Measurements from ENCODE around the gene DYNLRB2.
A peak's percentile ranks its signal among the peaks of the same experiment; 100 is the strongest.

The DYNLRB2 gene

GRCh38 chr16:80563066-80563465 lies 22.3 kb downstream of the DYNLRB2 start:
- Histone ChIP-seq H3K36me3 (ENCODE audit: control insufficient read depth in 4 of 4, insufficient read depth in 4 of 4, low read length in 3 of 4) (no peaks in the 10 kb centered on the region), H3K9me3 (ENCODE audit: control extremely low read depth in 1 of 5, control insufficient read depth in 4 of 5, insufficient read depth in 2 of 5, low read depth in 1 of 5, low read length in 4 of 5) (no peaks in the 10 kb centered on the region), H3K27ac (ENCODE audit: insufficient read depth in 1 of 2, low read depth in 1 of 2, low read length in 2 of 2, poor library complexity in 1 of 2, severe bottlenecking in 2 of 2) (no peak overlapping the region), H3K27me3 (replicated peaks in 2 of 5; ENCODE audit: control insufficient read depth in 4 of 5, insufficient read depth in 5 of 5, low read length in 4 of 5) (no peaks in the 10 kb centered on the region), H3K4me1 (ENCODE audit: control extremely low read depth in 1 of 4, control insufficient read depth in 4 of 4, insufficient read depth in 4 of 4, low read length in 3 of 4) (peaks cover 3 to 13% (median 10%) of the 10 kb centered on the region in 4 experiments), H3K4me3 (ENCODE audit: control insufficient read depth in 1 of 7, extremely low read depth in 1 of 7, insufficient read depth in 4 of 7, low read depth in 2 of 7, low read length in 6 of 7) (no peak overlapping the region)
- CTCF ChIA-PET: no interaction called here
- POLR2A ChIA-PET: no interaction called here
- WGBS (ENCODE audit: insufficient coverage): 88% methylated on average over 2 of the region's 3 CpGs
- DNase-seq: no peak

- POLR2A ChIA-PET: no interaction called here
- DNase-seq: peak in 2 of 3 donors; percentile 36 to 47
- no peak overlapping the region for H3K27ac ChIP-seq (ENCODE audit: insufficient read depth in 1 of 2, low read depth in 1 of 2, low read length in 2 of 2, poor library complexity in 1 of 2, severe bottlenecking in 2 of 2)
- no peaks in the 10 kb centered on the region for H3K9me3 ChIP-seq (ENCODE audit: control extremely low read depth in 1 of 5, control insufficient read depth in 4 of 5, insufficient read depth in 2 of 5, low read depth in 1 of 5, low read length in 4 of 5)
- 0% methylated on average over 6 of the region's 7 CpGs for WGBS (ENCODE audit: insufficient coverage)
- CTCF ChIA-PET: interaction anchor here (1.5 kb wide), 1 partner anchor 13 kb away, joined by 5 read pairs; no protein-coding TSS in a partner anchor
- H3K4me3 ChIP-seq (ENCODE audit: control insufficient read depth in 1 of 7, extremely low read depth in 1 of 7, insufficient read depth in 4 of 7, low read depth in 2 of 7, low read length in 6 of 7): peak overlapping the region in 2 of 7 experiments; percentile 23 to 42
- no peaks in the 10 kb centered on the region for H3K27me3 ChIP-seq (replicated peaks in 2 of 5; ENCODE audit: control insufficient read depth in 4 of 5, insufficient read depth in 5 of 5, low read length in 4 of 5)
- no peaks in the 10 kb centered on the region for H3K36me3 ChIP-seq (ENCODE audit: control insufficient read depth in 4 of 4, insufficient read depth in 4 of 4, low read length in 3 of 4)
- peaks cover 3 to 16% (median 10%) of the 10 kb centered on the region in 4 experiments for H3K4me1 ChIP-seq (ENCODE audit: control extremely low read depth in 1 of 4, control insufficient read depth in 4 of 4, insufficient read depth in 4 of 4, low read length in 3 of 4)
These were observed 23.6 kb downstream of the DYNLRB2 start for GRCh38 chr16:80564394-80564793.

- WGBS (ENCODE audit: insufficient coverage): 89% methylated on average over 3 of the region's 9 CpGs
- POLR2A ChIA-PET: no interaction called here
- peaks cover 2 to 16% (median 4%) of the 10 kb centered on the region in 4 experiments for H3K4me1 ChIP-seq (ENCODE audit: control extremely low read depth in 1 of 4, control insufficient read depth in 4 of 4, insufficient read depth in 4 of 4, low read length in 3 of 4)
- H3K27me3 ChIP-seq (replicated peaks in 2 of 5; ENCODE audit: control insufficient read depth in 4 of 5, insufficient read depth in 5 of 5, low read length in 4 of 5): no peaks in the 10 kb centered on the region
- H3K9me3 ChIP-seq (ENCODE audit: control extremely low read depth in 1 of 5, control insufficient read depth in 4 of 5, insufficient read depth in 2 of 5, low read depth in 1 of 5, low read length in 4 of 5): peaks cover 0 to 4% (median 0%) of the 10 kb centered on the region in 5 experiments
- CTCF ChIA-PET: no interaction called here
- DNase-seq: peak in 2 of 3 donors; percentile 65 to 75
- H3K27ac ChIP-seq (ENCODE audit: insufficient read depth in 1 of 2, low read depth in 1 of 2, low read length in 2 of 2, poor library complexity in 1 of 2, severe bottlenecking in 2 of 2): no peak overlapping the region
- H3K4me3 ChIP-seq (ENCODE audit: control insufficient read depth in 1 of 7, extremely low read depth in 1 of 7, insufficient read depth in 4 of 7, low read depth in 2 of 7, low read length in 6 of 7): no peak overlapping the region
- no peaks in the 10 kb centered on the region for H3K36me3 ChIP-seq (ENCODE audit: control insufficient read depth in 4 of 4, insufficient read depth in 4 of 4, low read length in 3 of 4)
These were observed 28.8 kb downstream of the DYNLRB2 start for GRCh38 chr16:80569440-80570105.

GRCh38 chr16:80570106-80570478 lies 29.3 kb downstream of the DYNLRB2 start:
- peaks cover 0 to 4% (median 0%) of the 10 kb centered on the region in 5 experiments for H3K9me3 ChIP-seq (ENCODE audit: control extremely low read depth in 1 of 5, control insufficient read depth in 4 of 5, insufficient read depth in 2 of 5, low read depth in 1 of 5, low read length in 4 of 5)
- CTCF ChIA-PET: no interaction called here
- H3K36me3 ChIP-seq (ENCODE audit: control insufficient read depth in 4 of 4, insufficient read depth in 4 of 4, low read length in 3 of 4): no peaks in the 10 kb centered on the region
- no peaks in the 10 kb centered on the region for H3K27me3 ChIP-seq (replicated peaks in 2 of 5; ENCODE audit: control insufficient read depth in 4 of 5, insufficient read depth in 5 of 5, low read length in 4 of 5)
- H3K4me3 ChIP-seq (ENCODE audit: control insufficient read depth in 1 of 7, extremely low read depth in 1 of 7, insufficient read depth in 4 of 7, low read depth in 2 of 7, low read length in 6 of 7): no peak overlapping the region
- 27% methylated on average over 6 of the region's 6 CpGs for WGBS (ENCODE audit: insufficient coverage)
- no peak overlapping the region for H3K27ac ChIP-seq (ENCODE audit: insufficient read depth in 1 of 2, low read depth in 1 of 2, low read length in 2 of 2, poor library complexity in 1 of 2, severe bottlenecking in 2 of 2)
- DNase-seq: peak in 2 of 3 donors; percentile 52 to 70
- POLR2A ChIA-PET: no interaction called here
- peaks cover 0 to 12% (median 0%) of the 10 kb centered on the region in 4 experiments for H3K4me1 ChIP-seq (ENCODE audit: control extremely low read depth in 1 of 4, control insufficient read depth in 4 of 4, insufficient read depth in 4 of 4, low read length in 3 of 4)

GRCh38 chr16:80573700-80574120 lies 32.9 kb downstream of the DYNLRB2 start:
- Histone ChIP-seq H3K27me3 (replicated peaks in 2 of 5; ENCODE audit: control insufficient read depth in 4 of 5, insufficient read depth in 5 of 5, low read length in 4 of 5) (no peaks in the 10 kb centered on the region), H3K4me3 (ENCODE audit: control insufficient read depth in 1 of 7, extremely low read depth in 1 of 7, insufficient read depth in 4 of 7, low read depth in 2 of 7, low read length in 6 of 7) (no peak overlapping the region), H3K4me1 (ENCODE audit: control extremely low read depth in 1 of 4, control insufficient read depth in 4 of 4, insufficient read depth in 4 of 4, low read length in 3 of 4) (peaks cover 0 to 12% (median 0%) of the 10 kb centered on the region in 4 experiments), H3K27ac (ENCODE audit: insufficient read depth in 1 of 2, low read depth in 1 of 2, low read length in 2 of 2, poor library complexity in 1 of 2, severe bottlenecking in 2 of 2) (no peak overlapping the region), H3K36me3 (ENCODE audit: control insufficient read depth in 4 of 4, insufficient read depth in 4 of 4, low read length in 3 of 4) (no peaks in the 10 kb centered on the region), H3K9me3 (ENCODE audit: control extremely low read depth in 1 of 5, control insufficient read depth in 4 of 5, insufficient read depth in 2 of 5, low read depth in 1 of 5, low read length in 4 of 5) (peaks cover 0 to 4% (median 0%) of the 10 kb centered on the region in 5 experiments)
- ChIA-PET POLR2A (no interaction called here), CTCF (no interaction called here)
- DNase-seq: no peak
- 92% methylated on average over 3 of the region's 6 CpGs for WGBS (ENCODE audit: insufficient coverage)

- H3K27me3 ChIP-seq (replicated peaks in 2 of 5; ENCODE audit: control insufficient read depth in 4 of 5, insufficient read depth in 5 of 5, low read length in 4 of 5): no peaks in the 10 kb centered on the region
- no peaks in the 10 kb centered on the region for H3K4me1 ChIP-seq (ENCODE audit: control extremely low read depth in 1 of 4, control insufficient read depth in 4 of 4, insufficient read depth in 4 of 4, low read length in 3 of 4)
- DNase-seq: no peak
- CTCF ChIA-PET: interaction anchor here (1.1 to 1.3 kb wide), 2 partner anchors 10 to 12 kb away, joined by 3 to 5 read pairs; no protein-coding TSS in a partner anchor
- no peak overlapping the region for H3K27ac ChIP-seq (ENCODE audit: insufficient read depth in 1 of 2, low read depth in 1 of 2, low read length in 2 of 2, poor library complexity in 1 of 2, severe bottlenecking in 2 of 2)
- H3K36me3 ChIP-seq (ENCODE audit: control insufficient read depth in 4 of 4, insufficient read depth in 4 of 4, low read length in 3 of 4): no peaks in the 10 kb centered on the region
- WGBS (ENCODE audit: insufficient coverage): 100% methylated on average over 1 of the region's 1 CpG
- H3K9me3 ChIP-seq (ENCODE audit: control extremely low read depth in 1 of 5, control insufficient read depth in 4 of 5, insufficient read depth in 2 of 5, low read depth in 1 of 5, low read length in 4 of 5): peaks cover 0 to 3% (median 0%) of the 10 kb centered on the region in 5 experiments
- no peak overlapping the region for H3K4me3 ChIP-seq (ENCODE audit: control insufficient read depth in 1 of 7, extremely low read depth in 1 of 7, insufficient read depth in 4 of 7, low read depth in 2 of 7, low read length in 6 of 7)
- POLR2A ChIA-PET: no interaction called here
These were observed 35.6 kb downstream of the DYNLRB2 start for GRCh38 chr16:80576343-80576912.

All from common myeloid progenitor, CD34-positive (primary cell).